GM23338 (cell line): ENCODE data around the gene TLCD3B.

Source experiments
- POLR2AphosphoS5 ChIP-seq: IDR thresholded peaks from 2 replicates; pipeline ENCODE4 v1.6.1; 2016; ENCODE audit warnings: antibody characterized with exemption, low read depth
- TF ChIP-seq, protein P1 (sequence below), 2 experiments: fragments of 200-600 bp in 1 of 2; sonication (generic) in 1 of 2; conservative IDR thresholded peaks; 2 replicates each; pipeline versions ENCODE4 v1.5.1 to v1.6.1; 2016 to 2017; ENCODE audit warnings: antibody characterized with exemption in 2 of 2, low read depth in 2 of 2, mild to moderate bottlenecking in 2 of 2, moderate library complexity in 1 of 2
- TF ChIP-seq, protein P2 (sequence below): IDR thresholded peaks from one replicate; pipeline ENCODE4 v1.6.1; 2018; ENCODE audit warnings: antibody characterized with exemption; ENCODE audit not compliant: unreplicated experiment

DNA sequence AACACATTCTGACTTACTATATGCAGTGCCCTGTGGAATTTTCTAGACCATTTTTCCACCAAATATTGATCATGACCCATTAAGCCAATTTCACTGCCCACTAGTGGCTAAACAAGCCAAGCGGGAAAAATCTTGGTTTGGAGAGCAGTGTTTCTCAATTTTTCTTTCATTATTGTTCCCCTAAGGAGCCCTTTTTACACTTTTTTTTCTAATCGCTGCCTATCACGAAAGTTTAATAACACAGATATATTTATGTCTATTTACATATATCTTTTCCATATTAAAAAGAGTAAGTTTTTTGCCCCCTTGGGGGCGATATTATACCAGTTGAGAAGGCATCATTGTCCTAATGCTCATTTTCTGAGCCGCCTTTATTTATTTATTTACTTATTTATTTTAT lies 10.8 kb upstream of the TLCD3B start:
- TF ChIP-seq, protein P1, sequence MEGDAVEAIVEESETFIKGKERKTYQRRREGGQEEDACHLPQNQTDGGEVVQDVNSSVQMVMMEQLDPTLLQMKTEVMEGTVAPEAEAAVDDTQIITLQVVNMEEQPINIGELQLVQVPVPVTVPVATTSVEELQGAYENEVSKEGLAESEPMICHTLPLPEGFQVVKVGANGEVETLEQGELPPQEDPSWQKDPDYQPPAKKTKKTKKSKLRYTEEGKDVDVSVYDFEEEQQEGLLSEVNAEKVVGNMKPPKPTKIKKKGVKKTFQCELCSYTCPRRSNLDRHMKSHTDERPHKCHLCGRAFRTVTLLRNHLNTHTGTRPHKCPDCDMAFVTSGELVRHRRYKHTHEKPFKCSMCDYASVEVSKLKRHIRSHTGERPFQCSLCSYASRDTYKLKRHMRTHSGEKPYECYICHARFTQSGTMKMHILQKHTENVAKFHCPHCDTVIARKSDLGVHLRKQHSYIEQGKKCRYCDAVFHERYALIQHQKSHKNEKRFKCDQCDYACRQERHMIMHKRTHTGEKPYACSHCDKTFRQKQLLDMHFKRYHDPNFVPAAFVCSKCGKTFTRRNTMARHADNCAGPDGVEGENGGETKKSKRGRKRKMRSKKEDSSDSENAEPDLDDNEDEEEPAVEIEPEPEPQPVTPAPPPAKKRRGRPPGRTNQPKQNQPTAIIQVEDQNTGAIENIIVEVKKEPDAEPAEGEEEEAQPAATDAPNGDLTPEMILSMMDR (conservative IDR thresholded peaks at IDR 0.05; ENCODE audit: low read depth in 2 of 2) = peak in 1 of 2 experiments; percentile 64
- TF ChIP-seq, protein P2, sequence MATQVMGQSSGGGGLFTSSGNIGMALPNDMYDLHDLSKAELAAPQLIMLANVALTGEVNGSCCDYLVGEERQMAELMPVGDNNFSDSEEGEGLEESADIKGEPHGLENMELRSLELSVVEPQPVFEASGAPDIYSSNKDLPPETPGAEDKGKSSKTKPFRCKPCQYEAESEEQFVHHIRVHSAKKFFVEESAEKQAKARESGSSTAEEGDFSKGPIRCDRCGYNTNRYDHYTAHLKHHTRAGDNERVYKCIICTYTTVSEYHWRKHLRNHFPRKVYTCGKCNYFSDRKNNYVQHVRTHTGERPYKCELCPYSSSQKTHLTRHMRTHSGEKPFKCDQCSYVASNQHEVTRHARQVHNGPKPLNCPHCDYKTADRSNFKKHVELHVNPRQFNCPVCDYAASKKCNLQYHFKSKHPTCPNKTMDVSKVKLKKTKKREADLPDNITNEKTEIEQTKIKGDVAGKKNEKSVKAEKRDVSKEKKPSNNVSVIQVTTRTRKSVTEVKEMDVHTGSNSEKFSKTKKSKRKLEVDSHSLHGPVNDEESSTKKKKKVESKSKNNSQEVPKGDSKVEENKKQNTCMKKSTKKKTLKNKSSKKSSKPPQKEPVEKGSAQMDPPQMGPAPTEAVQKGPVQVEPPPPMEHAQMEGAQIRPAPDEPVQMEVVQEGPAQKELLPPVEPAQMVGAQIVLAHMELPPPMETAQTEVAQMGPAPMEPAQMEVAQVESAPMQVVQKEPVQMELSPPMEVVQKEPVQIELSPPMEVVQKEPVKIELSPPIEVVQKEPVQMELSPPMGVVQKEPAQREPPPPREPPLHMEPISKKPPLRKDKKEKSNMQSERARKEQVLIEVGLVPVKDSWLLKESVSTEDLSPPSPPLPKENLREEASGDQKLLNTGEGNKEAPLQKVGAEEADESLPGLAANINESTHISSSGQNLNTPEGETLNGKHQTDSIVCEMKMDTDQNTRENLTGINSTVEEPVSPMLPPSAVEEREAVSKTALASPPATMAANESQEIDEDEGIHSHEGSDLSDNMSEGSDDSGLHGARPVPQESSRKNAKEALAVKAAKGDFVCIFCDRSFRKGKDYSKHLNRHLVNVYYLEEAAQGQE = no peak
- TF ChIP-seq POLR2AphosphoS5 = no peak
